Esophagus (tissue), 2 donors: Measurements from ENCODE around the gene PLEKHM2. TPM values are rescaled to one million over a fixed set of nuclear protein-coding genes. Genes with fewer than 3 reads are reported as not detected.
A peak's percentile ranks its signal among the peaks of the same experiment; 100 is the strongest.
"Not testable (repeated sequence)": the region's sequence is repeated elsewhere in the genome, so short reads cannot be mapped to it uniquely, and the experiment has no call there.

ENCODE experiments used
- H3K27ac ChIP-seq, 2 donors: one replicate each; pipeline ENCODE4 v1.5.1; 2013; ENCODE audit warnings: low read depth in 2 of 2, mild to moderate bottlenecking in 2 of 2, inconsistent platforms in 1 of 2, low read length in 1 of 2, moderate library complexity in 1 of 2
- H3K27me3 ChIP-seq, 2 donors: one replicate each; pipeline ENCODE4 v1.6.1; 2013; ENCODE audit warnings: low read length in 2 of 2, control low read depth in 1 of 2, mild to moderate bottlenecking in 1 of 2; ENCODE audit not compliant: insufficient read depth in 2 of 2, control insufficient read depth in 1 of 2
- H3K36me3 ChIP-seq, 2 donors: one replicate each; pipeline ENCODE4 v1.6.1; 2013; ENCODE audit warnings: low read length in 1 of 2; ENCODE audit not compliant: control insufficient read depth in 2 of 2, insufficient read depth in 2 of 2
- H3K4me1 ChIP-seq, 2 donors: one replicate each; pipeline ENCODE4 v1.6.1; 2013; ENCODE audit warnings: low read length in 1 of 2; ENCODE audit not compliant: control insufficient read depth in 2 of 2, insufficient read depth in 2 of 2
- H3K4me3 ChIP-seq, 2 donors: one replicate each; pipeline ENCODE4 v1.5.1; 2013; ENCODE audit warnings: low read length in 2 of 2, mild to moderate bottlenecking in 2 of 2, low read depth in 1 of 2, moderate library complexity in 1 of 2
- H3K9me3 ChIP-seq, 2 donors: one replicate each; pipeline ENCODE4 v1.6.1; 2013; ENCODE audit warnings: mild to moderate bottlenecking in 2 of 2, low read depth in 1 of 2, low read length in 1 of 2, moderate library complexity in 1 of 2; ENCODE audit not compliant: control insufficient read depth in 2 of 2, insufficient read depth in 1 of 2
- WGBS, 2 donors: extraction: QIAGEN DNeasy Blood & Tissue Kit; methylation state at CpG; one replicate each; pipeline ENCODE4 v1.1.7; 2013; 5-methylcytosine and 5-hydroxymethylcytosine counted together
- polyA plus RNA-seq, 2 donors: library from polyadenylated mRNA; stranded (reverse); fragments of 200-250 nt; gene quantifications; one replicate each; pipeline ENCODE4 v1.2.3, GENCODE V29; 2013
- donor health status: healthy with polysubstance abuse.
- donor health status: Bipolar disorder and iron deficiency.

PLEKHM2 gene
- polyA plus RNA-seq, result 10 to 100 TPM; 34.5 to 40.7 TPM

- H3K27me3 ChIP-seq, result no peaks in the 10 kb centered on the region
- H3K36me3 ChIP-seq, result no peaks in the 10 kb centered on the region
- no peaks in the 10 kb centered on the region for H3K9me3 ChIP-seq
- 1% methylated on average over 12 to 52 of the region's 52 CpGs for WGBS, 2 donors
- H3K4me3 ChIP-seq, result peak within 1 kb of the TSS; percentile 78 to 79
- peaks cover 0 to 9% of the 10 kb centered on the region in 2 donors for H3K4me1 ChIP-seq
- H3K27ac ChIP-seq, result peak within 1 kb of the TSS; percentile 88 to 96
These were observed at the start of gene PLEKHM2 for GRCh38 chr1:15684042-15684461. Gene PLEKHM2 (plus strand): TSS chr1:15684320. CDS start chr1:15684559, 239 bp downstream.

- 86 to 95% methylated on average over 4 of the region's 4 CpGs for WGBS, 2 donors
- Histone ChIP-seq H3K4me3 (no peak overlapping the region), H3K4me1 (no peaks in the 10 kb centered on the region), H3K36me3 (peaks cover 9 to 40% of the 10 kb centered on the region in 2 donors), H3K27ac (no peak overlapping the region), H3K9me3 (no peaks in the 10 kb centered on the region), H3K27me3 (no peaks in the 10 kb centered on the region)
These were observed 47.7 kb upstream of the PLEKHM2 start for GRCh38 chr1:15636436-15636835.

GRCh38 chr1:15637826-15638225 lies 46.3 kb upstream of the PLEKHM2 start:
- Histone ChIP-seq H3K4me1 (no peaks in the 10 kb centered on the region), H3K27me3 (no peaks in the 10 kb centered on the region), H3K27ac (no peak overlapping the region), H3K4me3 (no peak overlapping the region), H3K36me3 (peaks cover 9 to 36% of the 10 kb centered on the region in 2 donors), H3K9me3 (no peaks in the 10 kb centered on the region)
- 78 to 81% methylated on average over 4 of the region's 4 CpGs for WGBS, 2 donors

GRCh38 chr1:15639262-15639661 lies 44.9 kb upstream of the PLEKHM2 start:
- H3K36me3 ChIP-seq, result peaks cover 9 to 31% of the 10 kb centered on the region in 2 donors
- no peak overlapping the region for H3K27ac ChIP-seq
- H3K27me3 ChIP-seq, result no peaks in the 10 kb centered on the region
- H3K4me1 ChIP-seq, result no peaks in the 10 kb centered on the region
- no peak overlapping the region for H3K4me3 ChIP-seq
- no peaks in the 10 kb centered on the region for H3K9me3 ChIP-seq

- WGBS, 2 donors, result 95 to 96% methylated on average over 4 of the region's 4 CpGs
- Histone ChIP-seq H3K4me1 (no peaks in the 10 kb centered on the region), H3K27me3 (no peaks in the 10 kb centered on the region), H3K9me3 (no peaks in the 10 kb centered on the region), H3K4me3 (no peak overlapping the region), H3K27ac (no peak overlapping the region), H3K36me3 (peaks cover 7 to 27% of the 10 kb centered on the region in 2 donors)
These were observed 44.2 kb upstream of the PLEKHM2 start for GRCh38 chr1:15639931-15640330.

GRCh38 chr1:15640667-15641066 lies 43.5 kb upstream of the PLEKHM2 start:
- WGBS, 2 donors, result 90 to 95% methylated on average over 3 of the region's 3 CpGs
- no peak overlapping the region for H3K27ac ChIP-seq
- no peak overlapping the region for H3K4me3 ChIP-seq
- H3K9me3 ChIP-seq, result no peaks in the 10 kb centered on the region
- H3K4me1 ChIP-seq, result no peaks in the 10 kb centered on the region
- H3K27me3 ChIP-seq, result no peaks in the 10 kb centered on the region
- H3K36me3 ChIP-seq, result peaks cover 7 to 29% of the 10 kb centered on the region in 2 donors

GRCh38 chr1:15649937-15650336 lies 34.2 kb upstream of the PLEKHM2 start:
- Histone ChIP-seq H3K27me3 (no peaks in the 10 kb centered on the region), H3K27ac (no peak overlapping the region), H3K4me3 (no peak overlapping the region), H3K4me1 (no peaks in the 10 kb centered on the region), H3K9me3 (no peaks in the 10 kb centered on the region), H3K36me3 (peaks cover 6 to 13% of the 10 kb centered on the region in 2 donors)
- 98 to 99% methylated on average over 1 of the region's 1 CpG for WGBS, 2 donors

- Histone ChIP-seq H3K27me3 (no peaks in the 10 kb centered on the region), H3K27ac (no peak overlapping the region), H3K9me3 (no peaks in the 10 kb centered on the region), H3K4me1 (no peaks in the 10 kb centered on the region), H3K4me3 (no peak overlapping the region), H3K36me3 (peaks cover 6 to 9% of the 10 kb centered on the region in 2 donors)
- 93 to 94% methylated on average over 2 of the region's 2 CpGs for WGBS, 2 donors
These were observed 33.7 kb upstream of the PLEKHM2 start for GRCh38 chr1:15650433-15650832.

- H3K27me3 ChIP-seq, H3K27ac ChIP-seq, H3K4me3 ChIP-seq, H3K4me1 ChIP-seq, H3K36me3 ChIP-seq, H3K9me3 ChIP-seq: not testable (repeated sequence)
- WGBS, 2 donors, result 94 to 100% methylated on average over 5 to 6 of the region's 6 CpGs
These were observed 32.0 kb upstream of the PLEKHM2 start for GRCh38 chr1:15652130-15652529.

GRCh38 chr1:15654091-15654690 lies 29.9 kb upstream of the PLEKHM2 start:
- no peak overlapping the region for H3K4me3 ChIP-seq
- H3K4me1 ChIP-seq, result no peaks in the 10 kb centered on the region
- no peaks in the 10 kb centered on the region for H3K9me3 ChIP-seq
- 88 to 90% methylated on average over 6 of the region's 6 CpGs for WGBS, 2 donors
- no peaks in the 10 kb centered on the region for H3K27me3 ChIP-seq
- no peak overlapping the region for H3K27ac ChIP-seq
- H3K36me3 ChIP-seq, result peaks cover 9 to 10% of the 10 kb centered on the region in 2 donors
